GM18526 (cell line): Measurements from ENCODE around the gene NINJ1.

ENCODE experiments used
- POLR2A ChIP-seq: IDR thresholded peaks from 3 replicates; pipeline ENCODE4 v1.6.1; 2011; ENCODE audit not compliant: insufficient read length; ENCODE audit errors: extremely low read depth

Gene NINJ1

DNA sequence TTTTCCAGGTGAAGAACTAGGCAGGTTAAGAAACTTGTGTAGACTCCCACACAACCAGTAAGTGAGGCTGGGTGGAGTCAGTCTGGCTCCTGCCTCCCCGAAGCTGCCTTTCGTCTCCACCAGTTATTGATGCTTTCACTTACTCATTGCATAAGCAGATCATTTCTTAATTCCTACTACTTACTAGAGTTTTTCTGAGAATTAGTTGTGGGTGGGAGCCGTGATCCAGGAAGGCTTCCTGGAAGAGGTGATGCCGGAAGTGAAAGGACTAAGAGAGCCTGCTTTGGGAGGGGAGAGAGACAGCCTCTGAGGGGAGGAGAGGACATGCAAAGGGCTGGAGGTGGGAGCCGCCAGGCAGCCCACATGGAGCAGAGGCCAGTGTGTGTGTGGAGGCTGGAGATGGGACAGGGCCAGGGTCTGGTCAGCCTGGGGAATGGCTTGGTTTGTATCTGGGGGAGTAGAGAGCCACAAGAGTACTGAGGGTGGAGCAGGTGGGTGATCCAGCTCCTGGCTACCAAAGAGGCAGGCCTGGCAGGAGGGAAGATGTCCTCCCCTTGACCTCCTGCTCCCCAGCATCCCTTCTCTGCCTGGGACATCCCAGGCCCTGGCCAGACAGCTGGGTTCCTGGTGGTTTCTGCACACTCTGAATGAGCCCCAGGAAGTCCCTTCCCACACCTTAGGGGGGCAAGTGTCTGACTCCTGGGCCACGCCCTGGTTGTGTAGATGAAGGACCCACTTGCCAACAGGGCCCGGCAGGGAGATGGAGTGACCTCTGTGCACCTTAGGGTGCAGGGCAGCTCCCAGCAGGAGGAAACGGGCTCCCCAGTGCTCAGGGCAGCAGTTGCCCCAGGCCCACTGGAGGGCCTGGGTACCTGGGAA is 50.2 kb downstream of the NINJ1 start:
- TF ChIP-seq POLR2A, result no peak

DNA sequence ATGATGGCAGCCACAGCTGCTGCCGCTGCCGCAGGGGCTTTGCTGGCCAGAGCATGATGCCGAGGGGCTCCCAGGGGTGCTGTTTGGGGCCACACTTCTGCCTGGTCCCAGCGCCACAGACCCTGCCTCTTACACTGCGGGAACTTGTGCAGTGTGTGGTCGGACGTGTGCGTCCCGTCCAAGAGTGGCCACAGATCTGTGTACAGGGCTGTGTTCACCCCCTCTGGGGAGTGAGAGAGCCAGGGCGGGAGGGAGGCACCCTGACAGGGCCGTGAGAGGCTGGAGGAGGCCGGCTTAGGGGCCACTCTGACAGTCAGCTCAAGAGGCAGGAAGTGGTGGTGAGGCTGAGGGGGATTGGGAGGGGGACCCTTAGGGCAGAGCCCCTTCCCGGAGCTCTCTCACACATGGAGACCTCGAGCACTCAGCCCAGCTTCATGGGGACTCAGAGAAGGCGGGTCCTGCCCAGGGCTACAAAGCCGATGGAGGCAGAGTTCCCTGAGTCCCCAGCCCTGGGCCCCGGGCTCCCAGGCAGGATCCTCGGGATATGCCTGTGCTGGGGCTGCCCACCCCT is 51.1 kb downstream of the NINJ1 start:
- TF ChIP-seq POLR2A, result no peak

DNA sequence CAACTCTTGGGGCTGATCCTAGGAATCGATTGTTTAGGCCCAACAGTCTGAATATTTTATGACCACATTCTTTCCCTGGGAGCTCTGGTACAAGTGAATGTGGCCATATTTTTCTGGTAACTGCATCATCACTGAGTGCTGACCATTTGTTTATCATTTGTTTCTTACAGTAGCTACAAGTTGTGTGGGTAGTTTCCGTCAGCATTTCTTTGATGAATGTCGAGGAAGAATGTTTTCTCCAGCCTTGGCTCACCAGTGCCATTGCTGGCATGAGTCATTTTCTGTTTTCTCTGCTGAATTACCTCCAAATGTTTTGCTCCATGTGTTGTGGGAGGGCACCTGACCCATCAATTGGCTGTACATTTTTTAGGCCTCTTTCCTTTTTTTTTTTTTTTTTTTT is 52.1 kb downstream of the NINJ1 start:
- TF ChIP-seq POLR2A, result no peak

DNA sequence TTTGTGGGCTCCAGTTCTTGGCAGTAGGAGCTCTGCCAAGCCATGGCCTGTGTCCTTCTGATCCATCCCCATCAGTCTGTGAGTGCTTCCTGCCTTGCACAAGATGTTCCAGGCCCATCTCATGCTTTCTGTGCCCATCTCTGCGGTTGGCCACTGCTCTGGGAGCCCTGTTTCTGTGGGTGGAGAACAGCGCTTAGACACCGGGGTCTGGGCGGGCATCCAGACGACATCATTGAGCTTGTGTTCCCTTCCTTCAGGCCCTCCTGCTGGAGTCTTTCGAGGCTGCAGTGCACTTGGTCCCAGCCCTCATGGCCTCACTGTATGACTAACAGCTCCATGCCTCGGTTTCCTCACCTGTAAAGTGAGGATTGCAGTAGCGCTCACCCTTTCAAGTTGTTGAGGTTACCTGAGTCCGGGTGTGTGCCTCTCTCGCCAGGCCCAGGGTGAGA is 52.9 kb downstream of the NINJ1 start:
- TF ChIP-seq POLR2A, result no peak

DNA sequence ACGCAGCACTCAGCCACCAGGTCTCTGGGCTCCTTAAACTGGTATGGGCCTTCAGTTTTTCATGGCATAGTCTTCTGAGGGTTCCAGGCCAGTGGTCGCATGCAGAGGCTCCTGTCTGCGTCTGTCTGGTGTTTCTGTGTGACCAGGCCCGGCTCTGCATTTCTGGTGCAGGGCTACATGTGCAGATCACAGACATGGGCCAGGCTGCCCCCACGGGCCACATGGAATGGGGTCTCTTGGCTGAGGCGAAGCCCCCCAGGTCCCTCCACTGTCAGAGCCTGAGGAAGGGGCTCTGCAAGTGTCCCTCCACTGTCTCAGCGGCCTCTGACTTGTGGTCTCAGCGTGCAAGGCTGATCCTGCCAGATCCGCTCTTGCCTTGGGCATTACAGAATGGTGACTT is 53.6 kb downstream of the NINJ1 start:
- TF ChIP-seq POLR2A, result no peak

DNA sequence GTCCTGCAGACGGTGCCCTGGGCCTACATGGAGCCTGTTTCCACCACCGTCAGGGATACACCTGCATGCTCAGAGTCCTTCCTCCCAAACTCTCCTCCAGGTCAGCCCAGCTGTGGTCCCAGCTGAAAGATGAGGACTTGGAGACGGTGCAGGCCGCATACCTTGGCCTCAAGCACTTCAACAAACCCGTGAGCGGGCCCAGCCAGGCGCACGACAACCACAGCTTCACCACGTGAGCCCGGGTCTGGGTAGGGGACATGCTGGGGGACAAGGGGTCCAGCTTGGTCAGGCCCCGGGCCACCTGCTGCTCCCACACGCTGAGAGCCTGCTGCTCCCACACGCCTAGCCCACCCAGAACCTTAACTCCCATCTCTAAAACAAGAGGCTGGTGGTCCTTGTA is 54.7 kb downstream of the NINJ1 start:
- TF ChIP-seq POLR2A, result no peak

DNA sequence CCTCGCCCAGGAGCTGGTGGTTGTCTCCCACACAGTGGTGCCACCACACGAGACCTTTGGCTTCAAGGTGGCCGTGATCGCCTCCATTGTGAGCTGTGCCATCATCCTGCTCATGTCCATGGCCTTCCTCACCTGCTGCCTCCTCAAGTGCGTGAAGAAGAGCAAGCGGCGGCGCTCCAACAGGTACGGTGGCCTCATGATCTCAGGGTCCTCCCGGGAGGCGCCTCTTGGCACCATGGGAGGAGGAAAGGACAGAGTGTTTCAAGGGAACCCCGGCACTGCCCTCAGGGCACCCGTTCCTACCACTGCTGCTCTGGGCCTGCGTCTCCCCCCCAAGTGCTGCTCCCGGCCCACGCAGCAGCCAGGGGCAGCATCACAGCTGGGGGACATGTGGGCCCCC is 56.2 kb downstream of the NINJ1 start:
- TF ChIP-seq POLR2A, result no peak

DNA sequence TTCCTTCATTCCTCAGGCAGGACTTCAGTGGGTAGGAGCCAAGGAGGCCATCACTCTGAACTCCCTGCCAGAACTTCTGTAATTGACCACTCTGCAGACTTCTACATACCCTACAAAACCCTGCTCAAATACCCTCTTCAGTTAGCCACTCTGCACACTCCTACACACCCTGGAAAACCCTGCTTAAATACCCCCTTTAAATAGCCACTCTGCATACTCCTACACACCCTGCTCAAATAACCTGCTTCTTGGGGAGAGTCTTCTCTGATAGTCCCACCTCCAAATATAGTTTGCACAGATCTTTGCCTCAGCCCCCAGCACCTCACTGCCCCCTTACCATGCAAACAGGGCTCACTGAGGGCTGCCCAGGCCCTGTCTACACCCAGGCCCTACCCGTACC is 56.7 kb downstream of the NINJ1 start:
- TF ChIP-seq POLR2A, result no peak

DNA sequence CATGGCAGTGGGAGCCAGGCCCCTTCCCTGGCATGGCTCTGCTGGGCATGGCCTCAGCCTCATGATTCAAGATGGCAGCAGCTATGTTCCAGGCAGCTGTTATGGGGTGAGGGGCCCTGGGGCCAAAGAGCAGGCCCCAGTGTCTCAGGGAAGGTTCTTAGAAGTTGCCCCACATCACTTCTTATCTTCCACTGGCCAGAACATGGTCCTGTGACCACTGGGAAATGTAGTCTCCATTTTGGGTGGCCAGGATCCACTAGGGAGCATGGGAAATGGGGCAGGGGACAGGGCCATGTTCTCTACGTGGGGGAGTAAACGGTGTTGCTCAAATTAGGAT is 57.3 kb downstream of the NINJ1 start:
- no peak for TF ChIP-seq POLR2A

DNA sequence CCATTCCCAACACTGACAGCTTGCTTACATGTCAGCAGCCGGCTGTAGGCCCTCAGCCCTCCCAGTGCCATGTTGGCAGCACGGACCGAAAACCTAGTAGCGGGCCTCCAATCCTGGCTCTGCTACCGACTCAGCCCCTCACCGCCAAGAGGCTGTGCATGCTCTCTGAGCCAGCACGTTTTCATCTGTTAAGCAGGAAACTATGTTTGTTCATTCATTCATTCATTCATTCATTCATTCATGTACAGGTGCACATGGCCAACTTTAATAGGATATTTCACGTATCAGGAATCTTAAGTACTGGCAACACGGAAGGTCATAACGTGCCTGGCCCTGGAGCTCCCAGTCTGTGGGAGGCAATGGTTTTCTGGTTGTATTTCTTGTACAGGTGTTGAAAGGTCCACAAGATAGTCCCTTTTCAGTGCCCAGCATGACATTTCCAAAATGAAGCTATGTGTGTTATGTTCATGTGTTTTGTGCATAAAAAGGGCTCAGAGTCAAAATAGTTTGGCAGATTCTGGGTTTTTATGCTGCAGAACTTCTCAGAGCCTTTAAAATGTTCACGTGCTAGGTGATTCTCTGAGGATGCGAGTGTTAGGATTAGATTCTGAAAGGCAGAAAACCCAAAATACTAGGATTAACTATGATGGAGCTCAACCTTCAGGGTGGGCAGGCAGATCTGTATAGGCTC is 57.8 kb downstream of the NINJ1 start:
- no peak for TF ChIP-seq POLR2A

DNA sequence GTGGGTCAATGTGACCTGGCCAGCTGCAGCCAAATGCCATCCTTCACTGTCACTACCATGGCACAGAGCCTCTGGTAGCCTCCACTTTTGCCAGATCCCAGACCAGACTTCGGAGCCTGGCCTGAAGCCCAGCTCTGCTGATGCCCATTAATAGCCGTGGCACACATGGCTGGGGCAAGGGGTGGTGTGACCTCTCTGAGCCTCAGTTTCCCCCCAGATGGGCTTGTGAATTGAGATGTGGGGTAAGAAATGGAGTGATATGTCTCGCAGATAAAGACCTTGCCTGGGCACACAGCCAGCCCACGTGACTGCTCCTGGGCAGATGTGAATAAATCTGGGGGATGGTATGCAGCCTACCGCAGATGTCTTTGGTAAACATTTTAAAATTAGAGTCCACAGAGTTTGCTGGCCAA is 61.7 kb downstream of the NINJ1 start:
- TF ChIP-seq POLR2A, result no peak
